Thyroid gland (tissue), 4 donors: ENCODE results near the gene ST3GAL4.

Experiments
- CTCF ChIP-seq, 6 experiments: fragments of 200-600 bp in 3 of 6; fragments of 450-650 bp in 3 of 6; sonication (generic) in 3 of 6; IDR thresholded peaks; one replicate each; pipeline ENCODE4 v1.5.1; 2016 to 2019; ENCODE audit warnings: antibody characterized with exemption in 6 of 6, mild to moderate bottlenecking in 2 of 6, inconsistent platforms in 1 of 6, moderate library complexity in 1 of 6
- POLR2A ChIP-seq, 2 donors: fragments of 450-650 bp; IDR thresholded peaks; one replicate each; pipeline ENCODE4 v1.6.1; 2017; ENCODE audit warnings: antibody characterized with exemption in 2 of 2, mild to moderate bottlenecking in 2 of 2, moderate library complexity in 1 of 2

GRCh38 chr11:126359431-126360048 is 4.1 kb downstream of the ST3GAL4 start:
- no peak for TF ChIP-seq CTCF (IDR thresholded peaks at IDR 0.05)
- no peak for TF ChIP-seq POLR2A (IDR thresholded peaks at IDR 0.05)
